Suppressor macrophage treated with lipopolysaccharide for 4 hours (primary cell): Measurements from ENCODE around the gene HLA-B.
"Not testable (repeated sequence)": the region's sequence is repeated elsewhere in the genome, so short reads cannot be mapped to it uniquely, and the experiment has no call there.

Experiments used
- DNase-seq: peaks from one replicate; pipeline ENCODE4 v3.0.0-alpha.2; 2020

Gene HLA-B

DNA sequence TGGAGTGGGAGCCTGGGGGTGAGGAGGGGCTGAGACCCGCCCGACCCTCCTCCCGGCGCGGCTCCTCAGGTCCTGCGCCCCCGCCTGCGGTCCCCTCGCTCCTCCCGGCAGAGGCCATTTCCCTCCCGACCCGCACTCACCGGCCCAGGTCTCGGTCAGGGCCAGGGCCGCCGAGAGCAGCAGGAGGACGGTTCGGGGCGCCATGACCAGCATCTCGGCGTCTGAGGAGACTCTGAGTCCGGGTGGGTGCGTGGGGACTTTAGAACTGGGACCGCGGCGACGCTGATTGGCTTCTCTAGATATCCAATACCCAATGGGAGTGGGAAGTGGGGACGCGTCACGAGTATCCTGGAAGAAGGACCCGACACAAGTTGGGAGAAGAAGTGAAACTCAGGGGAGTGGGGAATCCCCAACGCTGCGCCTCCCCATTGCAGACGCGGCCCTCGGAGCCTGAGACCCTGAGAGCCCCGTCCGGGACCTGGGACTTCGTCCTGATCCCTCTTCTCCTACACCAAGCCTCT lies at the start of gene HLA-B:
TSS of gene HLA-B (minus strand) at position 234 of the 521 bp plus-strand sequence. CDS start at position 213, 21 bp downstream.
- peak; percentile 99 for DNase-seq

DNA sequence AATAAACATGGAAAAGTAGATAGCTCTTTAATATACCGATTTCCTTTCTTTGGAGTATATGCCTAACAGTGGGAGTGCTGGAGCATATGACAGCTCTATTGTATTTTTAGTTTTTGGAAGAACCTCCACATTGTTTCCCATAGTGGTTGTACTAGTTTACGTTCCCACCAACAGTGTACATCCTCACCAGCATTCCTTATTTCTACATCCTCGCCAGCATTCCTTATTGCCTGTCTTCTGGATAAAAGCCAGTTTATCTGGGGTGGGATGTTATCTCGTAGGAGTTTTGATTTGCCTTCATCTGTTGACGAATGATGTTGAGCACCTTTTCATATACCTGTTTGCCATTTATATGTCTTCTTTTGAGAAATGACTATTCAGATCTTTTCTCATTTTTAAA lies 49.0 kb upstream of the HLA-B start:
- no peak for DNase-seq

DNA sequence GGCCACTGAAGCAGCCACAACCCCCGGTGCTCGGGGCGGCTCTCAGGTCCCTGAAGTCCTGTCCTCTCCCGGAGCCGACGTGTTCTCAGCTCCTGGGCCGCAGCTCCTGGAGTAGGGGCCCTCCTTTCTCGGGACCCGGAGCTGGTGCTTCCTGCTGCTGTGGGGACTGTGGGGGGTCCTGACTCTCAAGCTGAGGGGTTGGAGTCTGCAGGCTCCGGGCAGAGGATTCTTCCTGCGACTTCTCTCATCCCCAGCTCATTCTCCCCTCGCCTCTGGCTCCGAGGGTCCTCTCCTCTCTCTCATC lies 47.0 kb upstream of the HLA-B start:
- not testable (repeated sequence) for DNase-seq

DNA sequence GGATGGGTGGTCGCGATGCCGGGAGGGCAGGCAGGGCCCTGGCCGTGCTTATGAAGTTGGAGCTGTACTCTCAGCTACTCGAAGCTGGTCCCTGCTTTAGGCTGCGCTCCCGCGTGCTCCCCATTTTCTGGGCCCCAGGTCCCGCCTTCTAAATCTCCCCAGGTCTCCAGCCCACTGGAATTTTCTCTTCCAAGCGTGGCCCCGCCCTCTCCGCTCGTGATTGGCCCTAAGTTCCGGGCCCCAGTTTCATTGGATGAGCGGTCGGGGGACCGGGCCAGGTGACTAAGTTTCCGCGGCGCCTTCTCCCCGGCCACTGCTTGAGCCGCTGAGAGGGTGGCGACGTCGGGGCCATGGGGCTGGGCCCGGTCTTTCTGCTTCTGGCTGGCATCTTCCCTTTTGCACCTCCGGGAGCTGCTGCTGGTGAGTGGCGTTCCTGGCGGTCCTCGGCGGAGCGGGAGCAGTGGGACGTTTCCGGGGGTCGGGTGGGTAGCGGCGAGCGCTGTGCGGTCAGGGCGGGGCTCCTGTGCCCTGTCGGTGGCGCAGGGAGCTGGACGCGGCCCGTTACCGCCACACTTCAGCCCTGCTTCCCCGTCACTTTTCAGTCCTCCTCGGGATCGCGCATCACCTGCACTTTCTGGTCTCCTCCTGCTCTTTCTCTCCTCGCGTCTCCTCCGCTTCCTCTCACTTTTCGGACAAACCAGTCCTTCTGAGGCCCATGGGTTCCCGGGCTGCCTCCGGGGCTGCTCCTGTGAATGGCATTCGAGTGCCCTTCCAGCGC lies 46.5 kb upstream of the HLA-B start, which contains the start of gene MICA:
TSS of gene MICA (plus strand) at position 313 of the 778 bp plus-strand sequence. CDS start at position 351, 38 bp downstream.
- peak; percentile 90 for DNase-seq

DNA sequence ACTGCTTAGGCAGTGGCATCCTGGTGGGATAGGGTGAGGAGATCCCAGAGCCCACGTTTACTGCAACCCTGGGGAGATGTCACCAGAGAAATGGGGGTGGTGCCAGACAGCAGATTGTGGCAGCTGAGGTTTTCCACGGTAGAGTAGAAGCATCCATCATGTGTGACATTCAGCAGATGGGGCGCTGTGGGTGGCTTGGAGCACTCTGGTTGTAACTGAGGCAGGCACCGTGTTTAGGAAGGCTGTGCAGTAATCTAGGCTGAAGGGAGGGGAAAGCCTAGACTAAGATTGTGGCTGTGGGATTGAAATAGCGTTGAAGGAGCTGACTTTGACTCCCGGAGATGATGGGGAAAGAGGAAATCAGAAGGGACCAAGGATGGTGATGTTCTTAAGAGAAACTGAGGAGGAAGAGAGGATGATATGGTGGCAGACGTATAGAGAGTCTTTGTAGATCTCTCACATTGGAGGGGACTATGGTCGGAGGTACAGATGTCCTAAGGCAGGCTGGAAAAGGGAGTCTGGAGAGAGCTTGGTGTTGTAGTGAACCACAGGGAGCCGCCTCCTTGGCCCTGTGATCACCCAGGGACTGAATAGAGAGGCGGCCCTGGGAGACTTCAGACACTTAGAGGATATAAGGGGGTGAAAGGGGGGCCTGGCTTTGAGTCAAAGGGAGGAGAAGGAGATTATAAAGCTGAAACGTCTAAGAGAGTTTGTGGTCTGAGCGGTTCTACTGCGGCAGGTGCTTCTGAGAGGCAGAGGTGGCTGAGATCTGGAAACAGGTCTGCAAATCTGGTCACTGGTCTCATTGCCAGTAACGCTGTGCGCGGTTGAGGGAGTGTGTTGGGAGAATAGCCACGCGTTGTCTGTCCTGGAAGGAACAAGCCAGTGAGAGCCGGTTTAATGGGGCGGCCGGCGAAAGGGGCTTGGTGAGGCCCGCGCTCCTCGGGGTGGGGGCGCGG lies 45.6 kb upstream of the HLA-B start:
- peak; percentile 9 for DNase-seq

DNA sequence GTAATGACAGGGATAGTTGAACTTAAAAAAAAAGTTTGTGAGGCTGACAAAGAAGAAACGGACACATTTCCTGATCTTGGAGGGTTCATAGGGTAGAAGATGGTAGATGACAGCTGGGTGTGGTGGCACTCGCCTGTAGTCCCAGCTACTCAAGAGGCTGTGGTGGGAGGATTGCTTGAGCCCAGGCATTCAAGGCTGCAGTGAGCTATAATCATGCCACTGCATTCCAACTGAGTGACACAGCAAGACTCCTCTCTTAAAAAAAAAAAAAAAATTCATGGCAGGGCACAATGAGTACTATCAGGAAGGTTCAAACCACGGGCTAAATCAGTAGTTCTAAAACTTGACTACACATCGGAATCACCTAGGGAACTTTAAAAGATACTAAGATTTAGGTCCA lies 44.4 kb upstream of the HLA-B start:
- DNase-seq: peak; percentile 34

DNA sequence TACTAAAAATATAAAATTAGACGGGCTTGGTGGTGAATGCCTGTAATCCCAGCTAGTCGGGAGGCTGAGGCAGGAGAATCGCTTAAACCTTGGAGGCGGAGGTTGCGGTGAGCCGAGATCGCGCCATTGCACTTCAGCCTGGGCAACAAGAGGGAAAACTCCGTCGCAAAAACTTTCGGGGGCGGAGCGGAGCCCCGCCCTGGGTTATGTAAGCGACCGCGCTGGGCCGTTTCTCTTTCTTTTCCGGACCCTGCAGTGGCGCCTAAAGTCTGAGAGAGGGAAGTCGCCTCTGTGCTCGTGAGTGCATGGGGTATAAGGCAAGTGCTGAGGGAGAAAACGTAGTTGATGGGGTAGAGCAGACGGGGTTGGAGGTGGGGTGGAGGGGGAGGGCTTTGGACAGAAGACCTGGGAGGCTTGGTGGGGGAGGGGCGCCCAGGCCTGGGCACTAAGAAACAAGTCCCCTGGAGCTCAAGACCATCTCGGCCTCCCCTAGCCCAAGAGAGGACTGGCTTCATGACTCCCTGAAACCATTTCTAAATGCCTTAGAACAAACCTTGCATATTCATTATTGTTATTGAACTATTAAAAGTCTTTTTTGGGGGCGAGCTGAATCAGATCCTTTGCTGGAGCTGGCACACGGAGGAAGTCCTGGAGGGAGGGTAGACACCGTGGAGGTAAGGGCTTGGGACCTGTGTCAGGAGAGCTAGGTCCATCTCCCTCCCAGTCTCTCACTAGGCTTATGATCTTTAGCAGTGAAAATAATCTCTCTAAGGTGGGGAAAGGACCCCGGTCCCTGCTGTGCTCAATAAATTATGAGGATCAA lies 43.7 kb upstream of the HLA-B start:
- DNase-seq: peak; percentile 96

DNA sequence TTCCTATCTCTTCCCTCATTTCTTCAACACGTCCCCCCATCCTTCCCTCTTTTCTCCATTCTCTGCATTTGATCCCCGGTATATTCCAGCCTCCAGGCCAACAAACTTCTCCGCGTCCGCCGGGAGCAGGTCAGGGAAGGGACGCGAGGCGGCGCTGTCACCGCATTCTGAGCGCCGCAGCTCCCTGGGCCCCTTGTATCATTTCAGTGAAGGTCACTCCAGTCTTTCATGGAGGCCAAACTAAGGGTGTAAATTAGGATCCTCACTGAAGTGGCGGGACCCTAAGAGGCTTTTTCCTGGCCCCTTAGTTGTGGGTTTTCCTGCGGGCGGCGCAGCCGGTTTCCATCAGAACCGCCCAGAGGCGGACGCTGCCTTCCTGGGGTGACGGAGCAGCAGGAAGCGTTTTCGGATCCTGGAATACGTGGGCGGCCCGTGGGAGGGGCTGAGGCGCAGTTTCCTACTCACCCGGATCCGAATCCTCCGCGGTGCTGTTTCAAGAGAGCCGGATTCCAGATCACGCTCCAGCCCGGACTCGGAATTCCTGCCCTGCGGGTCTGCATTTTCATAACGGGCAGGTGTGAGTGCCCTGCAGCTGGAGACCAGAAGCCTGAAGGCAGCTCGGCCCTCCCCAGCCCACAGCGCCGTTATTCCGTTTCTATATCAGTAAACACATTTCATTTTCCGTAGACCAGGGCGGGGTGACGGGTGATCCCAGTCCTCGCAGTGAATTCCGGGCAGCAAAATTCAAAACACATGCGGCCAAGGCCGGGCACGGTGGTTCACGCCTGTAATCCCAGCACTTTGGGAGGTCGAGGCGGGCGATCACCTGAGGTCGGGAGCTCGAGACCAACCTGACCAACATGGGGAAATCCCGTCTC lies 42.8 kb upstream of the HLA-B start:
- peak; percentile 94 for DNase-seq

DNA sequence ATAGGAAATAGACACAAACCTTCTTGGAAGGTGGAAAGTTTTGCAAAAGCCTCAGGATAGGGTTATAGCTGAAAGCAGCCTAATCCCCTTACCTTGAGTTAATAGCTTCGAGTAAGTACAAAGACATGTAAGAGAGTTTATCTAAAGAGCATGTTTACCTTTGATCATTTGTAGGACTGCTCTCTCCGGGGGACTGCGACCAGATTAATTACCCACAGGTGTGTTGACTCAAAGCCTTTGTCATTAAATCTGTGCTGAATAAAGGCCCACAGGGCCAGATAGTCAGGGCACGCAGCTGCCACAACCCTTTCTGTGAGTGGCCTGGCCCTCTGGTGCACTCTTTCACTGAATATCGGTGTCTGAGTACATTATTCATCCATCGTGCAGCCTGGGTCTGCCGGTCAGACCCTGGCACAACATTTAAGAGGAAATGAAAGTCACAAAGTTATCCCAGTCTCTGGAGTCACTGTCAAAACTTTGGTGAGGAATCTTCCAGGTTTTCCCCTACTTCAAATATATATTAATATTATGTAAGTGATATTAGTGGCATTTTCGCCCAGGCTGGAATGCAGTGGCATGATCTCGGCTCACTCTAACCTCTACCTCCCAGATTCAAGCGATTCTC lies 41.0 kb upstream of the HLA-B start:
- DNase-seq: peak; percentile 36

DNA sequence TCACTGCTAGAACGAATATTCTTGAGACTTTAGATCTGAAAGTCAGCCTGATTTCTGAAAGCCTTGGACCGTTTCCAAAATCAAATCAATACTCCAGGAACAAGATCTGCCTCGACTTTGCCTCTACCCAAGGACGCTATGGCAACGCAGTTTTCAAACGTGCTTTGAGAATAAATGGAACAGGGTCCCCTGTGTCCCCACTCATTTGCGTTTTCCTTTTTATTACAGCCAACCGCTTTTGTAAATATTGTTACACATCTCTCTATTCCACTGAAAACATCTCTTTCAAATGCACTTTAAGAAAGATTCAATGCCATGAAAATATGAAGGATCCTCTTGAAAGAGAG lies 40.1 kb upstream of the HLA-B start:
- not testable (repeated sequence) for DNase-seq

DNA sequence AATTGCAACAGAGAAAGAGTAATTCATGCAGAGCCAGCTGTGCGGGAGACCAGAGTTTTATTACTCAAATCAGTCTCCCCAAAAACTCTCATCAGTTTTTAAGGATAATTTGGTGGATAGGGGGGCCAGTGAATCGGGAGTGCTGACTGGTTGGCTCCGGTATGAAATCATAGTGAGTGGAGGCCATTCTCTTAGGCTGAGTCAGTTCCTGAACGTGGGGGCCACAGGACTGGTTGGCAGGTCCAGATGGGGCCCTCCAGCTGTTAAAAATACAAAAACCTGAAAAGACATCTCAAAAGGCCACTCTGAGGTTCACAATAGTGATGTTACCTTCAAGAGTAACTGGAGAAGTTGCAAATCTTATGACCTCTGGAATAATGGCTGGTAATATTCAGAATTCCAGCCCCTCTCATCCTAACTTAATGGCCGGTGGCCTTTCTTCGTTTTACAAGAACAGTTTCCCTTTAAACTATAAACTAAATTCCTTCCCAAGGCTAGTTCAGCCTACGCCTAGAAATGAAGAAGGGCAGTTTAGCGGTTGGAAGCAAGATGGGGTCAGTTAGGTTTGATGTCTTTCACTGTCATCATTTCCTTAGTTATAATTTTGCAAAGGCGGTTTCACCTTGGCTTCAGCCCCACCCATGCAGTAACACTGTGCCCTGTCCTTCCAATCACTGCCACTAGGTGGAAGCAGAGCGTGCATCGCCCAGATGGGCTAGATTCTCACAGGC lies 39.6 kb upstream of the HLA-B start:
- DNase-seq: peak; percentile 88

DNA sequence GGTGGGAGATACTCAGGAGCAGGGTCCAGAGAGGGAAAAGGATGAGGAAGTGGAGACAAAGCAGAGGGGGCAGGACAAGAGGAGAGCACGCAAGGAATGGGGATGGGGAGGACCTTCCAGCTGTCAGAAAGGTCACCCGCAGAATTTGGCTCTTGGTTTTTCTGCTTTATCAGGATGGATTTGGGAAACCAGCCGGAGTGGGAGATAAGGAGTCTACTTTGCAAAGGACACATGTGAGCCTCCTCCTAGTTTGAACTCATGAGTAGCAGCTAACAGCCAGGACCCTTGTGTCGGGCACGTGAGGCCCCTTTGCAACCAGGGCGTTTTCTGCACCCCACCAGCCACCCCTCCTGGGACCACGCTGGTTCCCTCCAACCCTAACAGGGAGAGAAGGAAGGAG lies 38.9 kb upstream of the HLA-B start:
- DNase-seq: no peak

DNA sequence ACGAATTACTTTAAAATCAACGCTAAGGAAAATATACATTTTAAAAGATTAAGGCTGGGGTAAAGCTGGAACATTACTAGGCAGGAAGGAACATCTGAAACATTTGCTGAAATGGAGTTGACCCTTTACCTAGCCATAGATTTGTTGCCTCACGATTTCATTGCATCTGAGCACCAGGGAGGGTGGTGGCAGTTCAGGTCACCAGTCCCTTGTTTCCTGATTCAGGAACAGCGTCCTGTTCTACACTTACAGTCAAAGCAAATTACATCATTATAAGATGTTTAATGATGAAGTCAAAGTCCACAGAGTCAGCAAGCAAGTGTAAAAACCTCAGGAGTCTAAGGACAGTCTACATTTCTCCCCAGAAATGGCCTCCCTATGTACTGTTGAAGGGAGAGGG lies 37.4 kb upstream of the HLA-B start:
- DNase-seq: no peak

DNA sequence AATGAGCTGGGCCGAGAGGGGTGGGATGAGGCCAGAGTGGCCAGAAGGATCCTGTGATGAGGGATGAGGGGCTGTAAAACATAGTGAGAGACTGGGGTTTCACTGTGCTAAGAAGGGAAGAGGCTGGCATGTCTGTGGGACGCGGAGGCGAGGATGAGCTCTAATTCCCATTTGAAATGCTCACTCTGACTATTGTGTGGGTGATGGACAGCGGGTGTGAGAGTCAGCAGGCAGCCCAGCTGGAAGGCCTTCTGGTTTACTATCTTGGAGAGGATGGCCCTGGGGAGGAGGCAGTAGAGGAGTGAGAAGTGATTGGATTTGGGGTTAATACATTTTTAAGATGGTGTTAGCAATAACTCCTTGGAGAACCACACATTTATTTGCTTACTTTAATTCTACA lies 37.0 kb upstream of the HLA-B start:
- DNase-seq: no peak

DNA sequence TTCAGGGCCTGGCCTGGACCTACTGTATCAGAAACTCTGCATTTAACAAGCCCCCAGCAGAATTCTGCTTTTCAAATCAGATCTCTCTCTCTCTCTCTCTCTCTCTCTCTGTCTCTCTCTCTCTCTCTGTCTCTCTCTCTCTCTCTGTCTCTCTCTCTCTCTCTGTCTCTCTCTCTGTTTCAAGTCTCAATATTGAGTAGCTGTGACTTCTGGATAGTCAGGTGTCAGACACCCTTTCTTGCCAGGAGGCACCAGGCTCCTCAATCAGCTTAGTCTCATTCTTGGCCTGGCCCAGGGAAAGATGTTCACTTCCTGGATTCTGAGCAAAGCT lies 32.8 kb upstream of the HLA-B start:
- not testable (repeated sequence) for DNase-seq

DNA sequence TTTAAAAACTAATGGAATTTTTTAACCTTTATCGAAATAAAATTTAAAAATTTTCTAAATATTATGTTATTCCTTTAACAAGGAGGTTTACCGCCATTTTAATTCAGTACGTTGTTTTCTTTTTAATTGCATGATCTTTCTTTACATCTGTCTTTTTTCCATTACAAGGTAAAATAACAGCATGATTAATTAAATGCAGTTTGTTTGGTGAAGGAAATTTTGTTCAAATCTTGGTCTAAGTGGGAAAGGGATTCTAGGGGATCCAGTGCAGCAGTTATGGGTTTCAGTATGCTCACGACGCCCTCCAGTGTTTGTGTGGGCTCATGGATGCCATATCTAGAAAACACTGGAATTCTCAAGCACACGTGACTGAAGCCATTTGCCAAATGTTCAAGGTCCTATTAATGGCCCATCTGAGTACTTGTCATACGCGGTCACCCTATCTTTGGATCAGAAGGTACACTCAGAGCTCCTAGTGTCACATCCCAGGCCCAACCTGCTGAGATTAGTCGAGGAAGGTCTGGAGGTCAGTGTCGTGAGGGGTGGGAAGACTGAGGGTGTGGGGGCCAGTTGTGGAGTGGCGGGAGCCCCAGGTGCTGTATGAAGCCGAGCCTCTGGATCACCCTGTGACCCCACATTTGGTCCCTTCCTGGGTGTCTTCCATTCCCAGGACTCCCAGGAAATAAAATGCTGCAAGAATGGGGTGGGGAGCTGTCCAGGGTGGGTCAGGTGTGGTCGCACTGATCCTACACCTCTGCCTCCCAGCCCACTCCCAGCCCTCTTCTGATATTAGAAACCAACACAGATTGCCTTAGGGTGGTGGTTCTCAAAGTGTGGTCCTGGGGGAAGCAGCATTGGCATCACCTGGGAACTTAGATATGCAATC lies 32.2 kb upstream of the HLA-B start:
- DNase-seq: not testable (repeated sequence)

DNA sequence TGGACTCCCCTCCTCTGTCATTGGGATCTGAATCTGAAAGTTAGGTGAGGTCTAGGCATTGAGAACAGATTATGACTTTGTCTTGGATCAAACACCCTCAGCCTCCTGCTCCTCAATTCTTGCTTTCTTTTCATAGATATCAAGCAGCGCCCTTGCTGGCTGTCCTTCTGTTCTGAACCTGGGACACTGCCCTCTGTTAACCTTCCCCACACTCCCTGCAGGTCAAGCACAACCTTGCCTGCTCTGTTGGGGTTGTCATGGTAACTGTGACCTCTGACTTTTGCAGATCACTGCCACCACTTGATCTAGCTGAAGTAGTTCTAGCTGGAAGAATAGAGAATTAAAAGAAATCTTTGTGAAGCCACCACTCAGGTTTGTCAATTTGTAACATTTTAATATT lies 30.0 kb upstream of the HLA-B start:
- DNase-seq: no peak

DNA sequence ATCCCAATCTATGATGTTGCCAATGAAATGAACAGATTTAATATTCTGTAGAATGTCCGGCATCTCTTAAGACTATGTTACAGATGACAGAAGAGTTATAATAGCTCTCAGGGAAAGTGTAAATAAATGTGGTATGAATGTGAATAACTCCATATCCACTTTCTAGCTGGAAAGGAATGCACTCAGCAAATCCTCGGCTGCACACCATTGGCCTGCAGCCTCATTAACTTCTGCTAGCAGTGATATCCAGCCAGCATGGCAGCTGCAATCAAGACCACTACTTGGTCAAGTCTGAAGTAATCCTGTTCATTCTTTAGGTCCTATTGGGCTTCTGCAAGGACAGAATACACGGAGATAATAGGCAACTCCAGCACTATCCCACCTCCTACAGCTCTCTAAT lies 29.1 kb upstream of the HLA-B start:
- DNase-seq: no peak

DNA sequence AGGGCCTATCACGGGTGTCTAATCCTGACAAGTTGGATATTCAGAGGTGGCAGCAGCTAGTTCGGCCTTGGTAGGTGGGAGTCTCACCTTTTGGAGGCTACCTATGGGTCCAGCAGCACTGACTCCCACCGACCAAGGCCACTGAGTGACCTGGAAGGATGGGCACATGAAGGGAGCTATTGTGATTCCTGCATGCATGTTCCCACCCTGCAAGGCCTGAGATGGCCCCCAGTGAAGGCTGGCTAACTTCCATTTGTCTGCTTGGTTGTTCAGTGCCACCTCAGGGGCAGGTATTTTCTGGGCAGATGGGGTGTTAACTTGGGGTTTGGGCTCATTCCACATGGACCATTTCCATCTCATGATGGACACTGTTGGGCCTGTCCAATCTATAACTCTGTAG lies 28.1 kb upstream of the HLA-B start:
- no peak for DNase-seq

DNA sequence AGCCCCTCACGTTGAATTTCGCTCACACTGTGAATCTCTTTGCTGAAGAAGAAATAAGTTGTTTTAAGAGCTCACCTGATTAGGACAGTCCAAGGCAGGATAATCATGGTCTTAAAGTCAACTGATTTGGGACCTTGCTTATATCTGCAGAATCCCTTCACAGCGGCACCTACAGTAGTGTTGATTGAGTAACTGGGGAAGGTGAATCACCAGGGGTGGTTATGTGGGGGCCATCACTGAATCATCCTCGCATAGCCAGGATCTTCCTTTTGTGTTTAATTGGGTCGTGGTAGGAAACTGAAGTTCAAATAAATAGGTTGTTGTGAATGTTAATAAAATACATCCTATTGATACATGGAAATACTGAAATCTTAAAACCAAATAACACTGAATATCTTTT lies 26.2 kb upstream of the HLA-B start:
- DNase-seq: no peak
